Sigmoid colon (tissue), 7 donors: ENCODE results near the gene LIMK2. TPM values are rescaled to one million over a fixed set of nuclear protein-coding genes. Genes with fewer than 3 reads are reported as not detected.

ENCODE experiments used
- polyA plus RNA-seq, 3 donors: library from polyadenylated mRNA; stranded (reverse); fragments of 200-250 nt; gene quantifications; one replicate each; pipeline ENCODE4 v1.2.3, GENCODE V29; 2013
- small RNA-seq, 3 donors: library from RNA; depleted of rRNA; stranded (forward); fragments of <200 nt; gene quantifications; one replicate each; pipeline ENCODE3, GENCODE V24; 2016
- total RNA-seq, 4 donors: library from RNA; depleted of rRNA; stranded (reverse); fragments of >200 nt; gene quantifications; one replicate each; pipeline ENCODE4 v1.1.0, GENCODE V29; 2016
- donor health status: healthy with polysubstance abuse.
- donor health status: Bipolar disorder and iron deficiency.
- donor health status: healthy.

The LIMK2 gene
- total and polyA plus RNA-seq, 7 donors: 10.3 to 58.7 (median 20.8) TPM

Small RNA genes lying within 50 kb of the gene (small RNA-seq; reads per million reads assigned to genes)
- 0 reads per million in 3 donors for gene RF00019
- gene RNA5SP496: 0 reads per million in 3 donors
- 0 reads per million in 3 donors for gene RNU6-1128P

Other genes with a start within 250 kb of the LIMK2 start
- 10 to 100 TPM; 13.3 to 42.1 (median 24.4) TPM for gene MORC2, start 243.5 kb upstream of the LIMK2 start, total RNA-seq
- gene MORC2, start 243.5 kb upstream of the LIMK2 start, polyA plus RNA-seq: 10 to 100 TPM in 1 of 3 donors, 1 to 10 TPM in 2; 4.6 to 15.0 (median 7.8) TPM
- gene TUG1, start 243.0 kb upstream of the LIMK2 start, total RNA-seq: 10 to 100 TPM; 51.5 to 88.9 (median 54.7) TPM
- gene TUG1, start 243.0 kb upstream of the LIMK2 start, polyA plus RNA-seq: 10 to 100 TPM; 10.8 to 35.1 (median 13.2) TPM
- gene SMTN, start 131.0 kb upstream of the LIMK2 start, total RNA-seq: 1,000 to 10,000 TPM in 3 of 4 donors, 100 to 1,000 TPM in 1; 987 to 1,789 (median 1,228) TPM
- 100 to 1,000 TPM in 1 of 3 donors, 10 to 100 TPM in 2; 23.8 to 103 (median 29.4) TPM for gene SMTN, start 131.0 kb upstream of the LIMK2 start, polyA plus RNA-seq
- 1,000 to 10,000 TPM in 3 of 4 donors, 100 to 1,000 TPM in 1; 868 to 1,938 (median 1,638) TPM for gene SELENOM, start 104.7 kb upstream of the LIMK2 start, total RNA-seq
- gene SELENOM, start 104.7 kb upstream of the LIMK2 start, polyA plus RNA-seq: 100 to 1,000 TPM in 2 of 3 donors, 10 to 100 TPM in 1; 40.9 to 192 (median 169) TPM
- 1 to 10 TPM; 1.1 to 2.2 (median 1.8) TPM for gene INPP5J, start 89.3 kb upstream of the LIMK2 start, total RNA-seq
- gene INPP5J, start 89.3 kb upstream of the LIMK2 start, polyA plus RNA-seq: 10 to 100 TPM; 11.4 to 15.3 (median 12.5) TPM
- gene PLA2G3, start 71.8 kb upstream of the LIMK2 start, total RNA-seq: not detected
- 1 to 10 TPM in 1 of 3 donors, not detected in 2; 5.2 TPM for gene PLA2G3, start 71.8 kb upstream of the LIMK2 start, polyA plus RNA-seq
- gene RNF185, start 52.1 kb upstream of the LIMK2 start, total RNA-seq: 10 to 100 TPM; 30.1 to 33.5 (median 31.6) TPM
- gene RNF185, start 52.1 kb upstream of the LIMK2 start, polyA plus RNA-seq: 10 to 100 TPM; 23.4 to 44.9 (median 43.2) TPM
- 10 to 100 TPM; 32.4 to 55.0 (median 50.3) TPM for gene PIK3IP1, start 80.2 kb downstream of the LIMK2 start, total RNA-seq
- gene PIK3IP1, start 80.2 kb downstream of the LIMK2 start, polyA plus RNA-seq: 10 to 100 TPM in 1 of 3 donors, 1 to 10 TPM in 2; 5.8 to 87.6 (median 6.0) TPM
- gene PATZ1, start 134.0 kb downstream of the LIMK2 start, total RNA-seq: 10 to 100 TPM; 17.4 to 21.4 (median 19.9) TPM
- 10 to 100 TPM in 1 of 3 donors, 1 to 10 TPM in 2; 3.7 to 15.8 (median 4.8) TPM for gene PATZ1, start 134.0 kb downstream of the LIMK2 start, polyA plus RNA-seq
- gene DRG1, start 187.3 kb downstream of the LIMK2 start, total RNA-seq: 10 to 100 TPM; 52.9 to 95.1 (median 71.9) TPM
- gene DRG1, start 187.3 kb downstream of the LIMK2 start, polyA plus RNA-seq: 10 to 100 TPM; 35.8 to 42.0 (median 41.4) TPM